ENCODE data around the gene CNGB1.
"Not testable (repeated sequence)": the region's sequence is repeated elsewhere in the genome, so short reads cannot be mapped to it uniquely, and the experiment has no call there.

CNGB1 gene

DNA sequence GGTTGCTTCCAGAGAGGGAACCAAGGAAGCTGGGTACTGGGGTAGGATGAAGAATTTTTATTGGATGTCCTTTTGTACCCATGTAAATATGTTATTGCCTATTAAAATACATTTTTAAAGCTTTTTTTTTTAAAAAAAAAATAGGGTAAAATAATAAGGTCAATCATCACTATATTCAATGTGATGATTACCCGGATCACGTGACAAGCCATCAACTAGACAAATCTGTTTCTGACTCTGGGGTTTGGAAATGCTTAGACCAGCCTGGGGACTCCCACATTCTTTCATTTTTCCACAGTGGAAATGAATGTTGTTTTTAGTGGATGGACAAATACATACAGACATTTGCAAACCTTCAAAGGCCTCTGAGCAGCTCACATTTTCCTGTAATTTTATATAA is 88.7 kb downstream of the CNGB1 start:
- H3K4me3 ChIP-seq (ENCODE audit: low read length) = no peak overlapping the region
- no peak for DNase-seq (ENCODE audit: low read depth, low spot score)

DNA sequence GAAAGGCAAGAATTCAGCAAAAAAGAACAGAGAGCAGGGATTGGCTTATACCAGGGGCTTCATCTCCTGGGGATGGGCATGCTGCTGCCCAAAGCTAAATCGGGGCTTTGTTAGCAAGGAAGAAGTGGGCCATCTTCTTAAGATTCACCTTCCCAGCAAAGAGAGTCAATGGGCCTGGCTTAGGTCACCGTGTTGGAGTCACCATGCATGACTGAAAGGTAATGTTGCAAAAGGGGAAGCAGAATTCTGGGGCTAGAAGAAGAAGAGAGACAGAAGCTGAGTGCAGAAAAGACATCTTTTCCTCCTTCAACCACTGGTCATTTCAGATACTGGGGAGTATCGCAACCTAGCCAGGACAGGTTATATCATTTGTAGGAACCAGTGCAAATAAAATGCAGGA is 92.3 kb downstream of the CNGB1 start:
- no peak overlapping the region for H3K4me3 ChIP-seq (ENCODE audit: low read length)
- no peak for DNase-seq (ENCODE audit: low read depth, low spot score)

DNA sequence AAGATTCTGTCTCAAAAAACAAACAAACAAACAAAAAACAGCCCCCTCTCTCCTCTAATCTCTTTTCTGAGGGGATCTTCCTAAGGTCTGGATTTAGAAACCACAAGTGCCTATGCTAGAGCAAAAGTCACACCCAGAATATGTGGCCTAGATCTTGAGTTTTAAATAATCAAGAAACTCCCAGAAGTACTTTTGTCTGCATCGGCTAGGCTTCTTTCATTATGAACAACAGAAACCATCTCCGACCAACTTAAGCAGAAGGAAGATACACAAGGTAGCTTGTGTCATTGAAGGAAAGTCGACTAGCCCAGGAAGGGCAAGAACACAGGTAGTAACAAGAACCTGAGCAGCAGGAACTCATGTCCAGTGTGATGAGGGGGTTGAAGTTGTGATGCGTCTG is 94.7 kb downstream of the CNGB1 start:
- H3K4me3 ChIP-seq (ENCODE audit: low read length) = no peak overlapping the region
- DNase-seq (ENCODE audit: low read depth, low spot score) = no peak

DNA sequence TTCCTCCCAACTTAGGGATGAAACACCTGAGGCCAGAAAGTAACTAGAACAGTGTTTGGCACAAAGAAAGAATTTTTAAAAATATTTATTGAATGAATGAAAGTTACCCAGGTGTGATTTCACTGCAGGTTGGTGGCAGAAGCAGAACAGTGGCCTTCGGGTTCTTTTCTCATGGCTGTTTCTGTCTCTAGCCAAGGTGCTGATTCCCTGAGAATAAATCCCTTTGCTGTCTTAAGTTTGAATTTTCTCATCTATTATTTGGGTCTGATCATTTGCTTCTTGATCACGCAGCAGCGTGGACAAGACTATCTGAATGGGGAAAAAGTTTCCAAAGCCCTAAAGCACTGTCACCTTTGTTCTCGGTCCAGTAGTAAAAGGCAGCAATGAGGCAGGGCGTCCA is 95.6 kb downstream of the CNGB1 start:
- no peak overlapping the region for H3K4me3 ChIP-seq (ENCODE audit: low read length)

DNA sequence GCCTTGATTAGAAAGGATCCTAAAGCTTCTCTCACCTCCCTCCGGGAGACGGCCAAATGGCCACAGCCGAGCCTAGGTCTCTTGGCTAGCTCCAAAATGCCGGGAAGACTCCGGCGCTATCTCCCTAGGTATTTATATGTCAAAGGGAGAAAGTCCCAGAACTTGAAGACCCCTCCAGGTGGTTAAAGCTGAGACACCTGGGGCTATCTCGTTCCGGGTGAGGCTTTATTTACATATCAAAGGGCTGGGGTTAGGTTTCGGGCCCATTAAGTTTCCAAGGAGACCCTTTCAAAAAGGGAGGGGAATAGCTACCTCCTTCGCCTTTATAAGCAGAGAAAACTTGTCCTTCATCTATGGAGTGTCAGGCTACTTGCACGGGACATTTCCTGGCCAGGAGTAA is 97.7 kb downstream of the CNGB1 start:
- H3K4me3 ChIP-seq (ENCODE audit: low read length) = no peak overlapping the region
- no peak for DNase-seq (ENCODE audit: low read depth, low spot score)

More for the DNA sequence above, 95.6 kb downstream of the CNGB1 start:
- DNase-seq (ENCODE audit: low read depth, low spot score) = no peak

DNA sequence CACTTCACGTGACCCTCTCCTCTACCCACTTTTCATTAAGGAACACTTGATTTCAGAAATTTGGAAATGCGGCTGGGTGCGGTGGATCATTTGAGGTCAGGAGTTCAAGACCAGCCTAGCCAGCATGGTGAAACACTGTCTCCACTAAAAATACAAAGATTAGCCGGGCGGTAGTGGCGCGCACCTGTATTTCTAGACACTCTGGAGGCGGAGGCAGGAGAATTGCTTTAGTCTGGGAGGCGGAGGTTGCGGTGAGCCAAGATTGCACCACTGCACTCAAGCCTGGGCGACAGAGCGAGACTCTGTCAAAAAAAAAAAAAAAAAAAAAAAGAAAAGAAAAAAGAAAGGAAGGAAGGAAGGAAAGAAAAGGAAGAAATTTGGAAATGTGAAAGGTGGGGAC is 98.2 kb downstream of the CNGB1 start:
- not testable (repeated sequence) for DNase-seq (ENCODE audit: low read depth, low spot score); H3K4me3 ChIP-seq (ENCODE audit: low read length)

DNA sequence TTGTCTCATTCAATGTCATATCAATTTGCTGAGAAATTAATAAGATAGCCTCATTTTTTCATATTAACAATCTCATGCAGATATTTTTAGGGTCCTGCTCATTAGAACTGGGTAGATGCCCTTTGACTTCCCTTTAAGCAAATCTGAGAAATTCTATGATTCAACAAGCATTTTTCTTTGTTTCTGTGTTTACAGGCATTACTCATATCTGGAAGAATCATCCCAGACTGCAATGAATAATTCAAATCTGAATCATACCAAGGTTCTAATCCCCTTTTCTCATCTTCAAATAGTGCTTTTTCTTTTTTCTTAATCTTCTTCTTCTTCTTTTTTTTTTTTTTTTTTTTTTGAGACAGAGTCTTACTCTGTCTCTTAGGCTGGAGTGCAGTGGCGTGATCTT is 99.5 kb downstream of the CNGB1 start:
- H3K4me3 ChIP-seq (ENCODE audit: low read length) = no peak overlapping the region
- no peak for DNase-seq (ENCODE audit: low read depth, low spot score)

DNA sequence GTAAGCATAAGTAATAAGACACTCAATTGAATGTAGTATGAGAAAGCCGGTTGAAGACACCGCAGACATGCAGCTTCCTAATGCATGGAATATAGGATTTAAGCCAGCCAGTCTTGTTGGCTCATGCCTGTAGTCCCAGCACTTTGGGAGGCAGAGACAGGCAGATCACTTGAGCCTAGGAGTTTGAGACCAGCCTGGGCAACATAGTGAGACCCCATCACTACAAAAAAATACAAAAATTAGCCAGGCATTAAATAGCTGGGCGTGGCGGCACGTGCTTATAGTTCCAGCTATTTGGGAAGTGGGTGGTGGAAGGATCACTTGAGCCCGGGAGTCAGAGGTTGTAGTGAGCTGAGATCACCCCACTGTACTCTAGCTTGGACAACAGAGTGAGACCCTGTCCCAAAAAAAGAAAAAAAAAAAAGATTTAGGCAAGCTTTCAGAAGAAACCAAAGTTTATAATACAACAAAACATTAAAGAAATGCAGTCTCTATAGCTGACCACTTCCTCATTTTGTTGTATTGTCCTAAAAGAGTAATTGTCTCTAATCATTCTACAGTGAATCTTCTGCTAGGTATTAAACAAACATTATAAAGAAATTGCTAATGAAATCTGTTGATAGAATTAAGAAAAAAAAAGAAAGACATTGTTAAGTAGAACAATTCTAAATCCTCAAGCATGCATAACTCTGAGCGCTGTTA is 100.0 kb downstream of the CNGB1 start:
- no peak overlapping the region for H3K4me3 ChIP-seq (ENCODE audit: low read length)
- DNase-seq (ENCODE audit: low read depth, low spot score) = no peak

DNA sequence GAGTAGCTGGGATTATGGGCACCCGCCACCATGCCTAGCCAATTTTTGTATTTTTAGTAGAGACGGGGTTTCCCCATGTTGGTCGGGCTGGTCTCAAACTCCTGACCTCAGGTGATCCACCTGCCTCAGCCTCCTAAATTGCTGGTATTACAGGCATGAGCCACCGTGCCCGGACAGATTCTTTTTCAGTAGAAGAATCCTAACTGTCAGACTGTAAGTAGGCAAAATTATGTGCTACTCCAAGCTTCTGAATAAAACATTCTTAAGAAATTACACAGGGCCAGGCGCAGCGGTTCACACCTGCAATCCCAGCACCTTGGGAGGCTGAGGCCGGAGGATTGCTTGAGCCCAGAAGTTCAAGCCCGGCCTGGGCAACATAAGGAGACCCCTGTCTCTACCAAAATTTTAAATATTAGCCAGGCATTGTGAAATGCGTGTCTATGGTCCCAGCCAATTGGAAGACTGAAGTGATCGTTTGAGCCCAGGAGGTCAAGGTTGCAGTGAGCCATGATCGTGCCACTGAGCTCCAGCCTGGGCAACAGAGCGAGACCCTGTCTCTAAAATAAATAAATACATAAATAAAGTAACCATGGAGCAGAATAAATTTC is 101.9 kb downstream of the CNGB1 start:
- no peak overlapping the region for H3K4me3 ChIP-seq (ENCODE audit: low read length)
- no peak for DNase-seq (ENCODE audit: low read depth, low spot score)

DNA sequence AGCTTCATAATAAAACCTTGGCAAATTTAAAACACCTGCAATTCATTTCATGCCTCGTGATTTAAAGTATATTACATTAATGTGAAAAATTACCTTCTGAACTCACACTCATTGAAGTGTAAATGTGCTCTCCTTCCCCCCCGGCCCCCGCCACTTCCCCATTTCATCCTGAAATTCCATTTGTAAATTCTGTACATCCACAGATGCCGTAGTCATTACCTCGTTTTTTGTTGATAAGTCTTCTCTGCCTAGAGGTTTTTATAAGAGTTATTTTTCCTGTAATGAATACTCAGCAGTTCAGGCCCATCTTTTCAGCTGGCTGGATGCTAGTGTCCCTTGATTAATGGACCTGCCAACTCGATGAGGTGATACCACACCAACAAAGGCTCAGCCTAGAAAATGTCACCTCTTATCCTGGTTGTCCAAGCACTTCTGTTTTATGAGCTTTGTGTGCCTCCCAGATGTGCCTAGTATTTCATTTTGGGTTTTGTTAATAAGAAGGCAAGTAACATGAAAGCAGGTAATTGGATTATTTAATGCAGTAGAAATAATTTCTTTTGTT is 103.8 kb downstream of the CNGB1 start:
- no peak overlapping the region for H3K4me3 ChIP-seq (ENCODE audit: low read length)
- no peak for DNase-seq (ENCODE audit: low read depth, low spot score)

DNA sequence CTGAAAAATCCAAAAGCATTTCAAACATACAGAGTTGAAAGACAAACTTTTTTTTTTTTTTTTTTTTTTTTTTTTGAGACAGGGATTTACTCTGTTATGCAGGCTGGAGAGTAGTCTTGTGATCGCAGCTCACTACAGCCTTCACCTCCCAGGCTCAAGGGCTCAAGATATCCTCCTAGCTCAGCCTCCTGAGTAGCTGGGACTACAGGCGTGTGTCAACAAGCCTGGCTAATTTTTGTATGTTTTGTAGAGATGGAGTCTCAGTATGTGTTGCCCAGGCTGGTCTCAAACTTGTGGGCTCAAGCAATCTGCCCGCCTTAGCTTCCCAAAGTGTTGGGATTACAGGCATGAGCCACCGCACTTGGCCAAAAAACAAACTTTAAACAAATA is 104.4 kb downstream of the CNGB1 start:
- no peak overlapping the region for H3K4me3 ChIP-seq (ENCODE audit: low read length)
- DNase-seq (ENCODE audit: low read depth, low spot score) = no peak

DNA sequence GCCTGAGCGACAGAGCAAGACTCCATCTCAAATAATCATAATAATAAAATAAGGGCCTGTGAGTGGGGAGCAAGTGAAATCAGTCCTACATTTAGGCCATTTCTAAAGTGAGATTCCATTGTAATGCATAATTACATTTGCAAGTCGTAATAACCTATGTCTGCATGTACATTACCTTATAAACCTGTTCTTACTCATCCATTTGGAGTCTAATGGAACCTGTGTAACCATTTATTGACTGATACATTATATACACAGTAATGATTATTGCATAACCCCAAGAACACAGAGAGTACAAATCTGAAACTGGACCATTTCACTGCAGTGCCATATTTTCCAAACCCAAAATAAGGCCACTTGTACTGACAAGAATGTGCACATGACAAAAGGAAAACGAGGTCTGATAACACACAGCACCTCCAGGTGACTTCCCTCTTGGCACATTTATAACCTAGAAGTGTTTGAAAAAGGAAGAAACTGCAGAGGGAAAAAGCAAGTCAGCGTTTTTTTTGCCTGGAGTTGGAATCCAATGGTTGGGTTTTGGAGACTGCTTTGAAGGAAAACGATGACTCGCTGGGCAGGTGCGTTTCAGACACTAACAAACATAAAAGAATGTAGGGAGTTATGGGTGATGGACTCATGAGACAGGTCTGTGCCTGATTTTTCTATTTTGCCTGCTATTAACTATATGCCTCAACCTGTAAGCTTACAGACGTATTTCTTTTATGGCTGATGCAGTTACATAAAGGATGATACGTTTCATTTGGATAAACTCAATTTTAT is 105.0 kb downstream of the CNGB1 start:
- no peak overlapping the region for H3K4me3 ChIP-seq (ENCODE audit: low read length)
- DNase-seq (ENCODE audit: low read depth, low spot score) = no peak

DNA sequence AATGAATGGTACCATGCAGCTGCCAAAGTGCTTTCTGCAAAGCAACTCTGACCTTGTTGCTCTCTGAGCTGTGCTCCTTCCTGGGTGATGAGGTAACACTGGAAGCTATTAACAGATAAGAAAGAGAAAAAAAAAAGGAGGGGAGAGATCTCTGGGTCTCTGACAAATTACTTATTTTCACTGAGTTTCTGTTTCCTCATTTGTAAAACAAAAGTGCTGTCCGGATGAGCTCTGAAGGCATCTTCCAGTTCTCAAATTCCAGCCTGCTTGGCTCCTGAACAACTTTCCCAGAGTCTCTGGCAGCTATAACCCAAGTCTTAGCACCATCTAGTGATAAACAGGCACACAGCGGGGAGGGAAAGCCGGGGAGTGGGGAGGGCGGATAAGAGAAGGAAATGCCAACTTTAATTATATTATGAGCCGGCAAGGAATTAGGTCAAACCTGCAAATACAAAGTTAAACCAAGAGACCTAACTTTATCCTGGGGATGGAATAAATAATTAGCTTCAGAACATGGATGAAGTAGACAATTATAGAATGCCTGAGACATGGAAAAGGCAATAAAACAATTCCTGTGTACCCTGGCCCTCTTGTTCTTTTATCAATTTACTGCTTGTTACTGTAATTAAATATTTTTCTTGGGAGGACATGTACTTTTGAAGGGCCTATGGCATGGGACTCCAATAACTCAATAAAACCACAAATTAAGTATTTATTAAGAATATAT is 107.3 kb downstream of the CNGB1 start:
- no peak for DNase-seq (ENCODE audit: low read depth, low spot score)
- no peak overlapping the region for H3K4me3 ChIP-seq (ENCODE audit: low read length)

DNA sequence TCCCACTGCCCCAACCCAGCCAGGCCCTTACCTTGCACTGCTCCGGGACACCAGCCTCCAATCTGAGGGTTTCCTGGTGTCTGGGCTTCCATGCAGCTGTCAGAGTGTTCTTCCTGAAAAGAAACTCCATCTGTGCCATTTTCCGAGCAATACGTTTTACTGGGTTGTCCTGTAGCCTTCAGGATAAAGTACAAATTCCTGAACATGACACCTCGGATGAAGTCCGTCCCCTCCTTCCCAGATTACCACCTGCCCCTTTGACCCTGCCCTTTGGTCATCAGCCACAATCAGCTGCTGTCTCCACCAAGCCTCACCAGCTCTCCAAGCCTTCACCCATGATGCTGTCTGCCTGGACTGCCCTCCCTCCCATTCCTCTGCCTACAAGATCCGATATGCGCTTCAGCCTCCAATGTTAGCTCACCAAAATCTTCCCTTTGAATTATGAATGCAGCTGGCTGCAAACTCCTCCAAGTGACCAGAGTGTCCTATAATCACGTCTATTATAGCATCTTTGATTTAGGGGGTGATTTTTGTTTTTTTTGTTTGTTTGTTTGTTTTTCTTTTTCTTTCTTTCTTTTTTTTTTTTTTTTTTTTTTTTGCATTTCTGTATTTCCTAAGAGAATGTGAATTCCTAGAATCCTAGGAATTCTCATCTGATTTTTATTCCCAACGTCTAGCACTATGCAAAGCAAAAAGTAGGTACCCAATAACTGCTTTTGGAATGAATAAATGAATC is 108.1 kb downstream of the CNGB1 start:
- no peak for DNase-seq (ENCODE audit: low read depth, low spot score)
- H3K4me3 ChIP-seq (ENCODE audit: low read length) = no peak overlapping the region

DNA sequence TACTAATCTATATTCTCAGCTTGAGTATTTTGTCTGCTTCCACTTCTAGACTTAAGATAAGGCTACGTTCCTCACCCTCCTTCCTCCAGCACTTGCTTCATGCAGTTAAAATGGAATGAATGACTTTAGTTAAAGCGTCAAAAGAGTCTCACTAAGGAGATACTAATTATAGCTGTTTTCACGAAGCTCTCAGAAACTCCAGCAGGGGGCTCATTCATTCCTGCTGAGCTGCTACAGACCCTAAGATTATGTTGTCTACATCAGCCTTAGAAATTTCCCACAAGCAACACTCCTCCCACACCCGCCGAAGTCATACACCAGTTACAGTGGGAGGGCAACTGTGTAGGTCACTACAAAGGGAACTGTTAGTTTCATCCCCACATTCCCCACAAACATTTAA is 111.6 kb downstream of the CNGB1 start:
- DNase-seq (ENCODE audit: low read depth, low spot score) = peak; percentile 39
- no peak overlapping the region for H3K4me3 ChIP-seq (ENCODE audit: low read length)

DNA sequence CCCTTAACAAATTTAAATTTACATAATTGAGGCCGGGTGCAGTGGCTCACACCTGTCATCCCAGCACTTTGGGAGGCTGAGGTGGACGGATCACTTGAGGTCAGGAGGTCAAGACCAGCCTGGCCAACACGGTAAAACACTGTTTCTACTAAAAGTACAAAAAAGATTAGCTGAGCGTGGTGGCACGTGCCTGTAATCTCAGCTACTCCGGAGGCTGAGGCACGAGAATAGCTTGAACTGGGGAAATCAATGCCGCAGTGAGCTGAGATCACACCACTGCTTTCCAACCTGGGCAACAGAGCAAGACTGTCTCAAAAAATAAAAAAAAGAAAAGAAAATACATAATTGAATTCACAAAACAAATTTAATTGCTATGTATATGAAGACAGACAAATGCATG is 112.3 kb downstream of the CNGB1 start:
- H3K4me3 ChIP-seq (ENCODE audit: low read length) = no peak overlapping the region
- no peak for DNase-seq (ENCODE audit: low read depth, low spot score)

DNA sequence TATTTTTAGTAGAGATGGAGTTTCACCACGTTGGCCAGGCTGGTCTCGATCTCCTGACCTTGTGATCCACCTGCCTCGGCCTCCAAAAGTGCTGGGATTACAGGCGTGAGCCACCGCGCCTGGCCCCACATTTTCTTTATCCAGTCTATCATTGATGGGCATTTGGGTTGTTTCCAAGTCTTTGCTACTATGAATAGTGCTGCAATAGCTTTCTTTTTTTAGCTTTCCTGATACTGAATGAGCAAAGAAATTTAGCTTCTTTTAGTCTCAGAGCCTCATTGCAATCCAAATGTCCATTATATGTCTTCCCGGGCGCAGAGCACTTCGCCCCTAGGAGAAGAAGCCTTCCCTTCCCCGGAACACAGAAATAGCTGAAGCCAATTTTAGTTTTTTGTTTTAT is 112.9 kb downstream of the CNGB1 start:
- not testable (repeated sequence) for DNase-seq (ENCODE audit: low read depth, low spot score); H3K4me3 ChIP-seq (ENCODE audit: low read length)

DNA sequence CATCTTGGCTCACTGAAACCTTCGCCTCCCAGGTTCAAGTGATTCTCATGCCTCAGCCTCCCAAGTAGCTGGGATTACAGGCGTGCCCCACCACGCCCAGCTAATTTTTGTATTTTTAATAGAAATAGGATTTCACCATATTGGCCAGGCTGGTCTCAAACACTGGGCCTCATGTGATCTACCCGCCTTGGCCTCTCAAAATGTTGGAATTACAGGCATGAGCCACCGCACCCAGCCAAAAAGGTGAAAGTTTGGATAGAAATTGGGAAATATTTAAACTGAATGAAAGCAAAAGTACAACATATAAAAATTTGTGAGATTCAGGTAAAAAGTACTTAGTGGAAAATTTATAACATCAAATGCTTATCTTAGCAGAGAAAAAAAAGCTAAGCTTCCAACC is 115.7 kb downstream of the CNGB1 start:
- no peak overlapping the region for H3K4me3 ChIP-seq (ENCODE audit: low read length)
- no peak for DNase-seq (ENCODE audit: low read depth, low spot score)

DNA sequence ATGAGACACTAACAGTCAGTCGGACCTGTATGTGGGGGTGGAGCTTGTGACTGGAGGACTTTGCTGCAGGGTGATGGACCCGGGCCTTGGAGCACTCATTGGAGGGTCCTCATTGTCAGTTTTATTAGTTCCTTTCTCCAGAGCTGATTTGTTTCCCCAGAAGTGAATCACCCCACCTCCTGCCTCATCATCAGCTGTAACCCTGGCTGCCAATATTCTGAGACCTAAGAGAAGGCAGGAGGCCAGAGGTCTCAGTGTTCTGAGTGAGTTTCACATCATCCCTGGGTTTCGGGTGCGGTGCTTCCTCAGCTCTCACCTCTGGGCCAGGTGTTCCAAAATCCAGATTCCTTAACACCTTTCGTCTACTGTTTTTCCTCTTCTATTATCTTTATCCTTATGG is 118.7 kb downstream of the CNGB1 start:
- no peak for DNase-seq (ENCODE audit: low read depth, low spot score)
- H3K4me3 ChIP-seq (ENCODE audit: low read length) = no peak overlapping the region

Data from Jurkat, Clone E6-1 (cell line).